SH-SY5Y (cell line): ENCODE measurements around the gene CSF3.

Source experiments
- GATA2 ChIP-seq: IDR thresholded peaks from 2 replicates; pipeline ENCODE4 v1.6.1; 2011; ENCODE audit warnings: mild to moderate bottlenecking, low read depth, low read length
- GATA3 ChIP-seq: IDR thresholded peaks from 2 replicates; pipeline ENCODE4 v1.6.1; 2011; ENCODE audit warnings: low read depth, mild to moderate bottlenecking, low read length, moderate library complexity

The CSF3 gene

DNA sequence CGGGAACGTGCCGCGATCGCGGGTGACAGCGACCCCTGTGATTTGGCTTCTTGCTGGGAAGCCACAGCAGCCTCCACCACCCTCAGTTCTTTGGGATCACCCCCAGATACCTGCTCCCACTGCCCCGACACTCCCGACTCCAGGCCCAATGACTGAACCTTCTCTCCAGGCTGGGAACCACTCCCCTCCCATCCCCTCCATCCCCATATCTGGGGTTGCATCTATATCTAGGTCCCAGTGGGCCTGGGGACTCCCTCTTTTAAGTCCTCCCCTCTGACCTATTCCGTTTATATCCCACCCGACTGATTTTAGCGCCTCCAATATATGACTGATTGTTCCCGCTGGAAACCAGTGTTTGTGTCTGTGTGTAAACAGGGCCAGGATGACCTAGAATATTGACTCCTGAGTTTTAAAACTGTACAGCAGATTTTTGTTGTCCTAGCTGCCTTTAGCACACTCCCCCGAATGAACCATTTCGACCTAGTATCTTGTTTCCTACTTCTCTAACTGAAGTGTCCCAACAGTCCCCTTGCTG, 34.0 kb upstream of the CSF3 start:
- TF ChIP-seq GATA3 (no peak), GATA2 (no peak)

DNA sequence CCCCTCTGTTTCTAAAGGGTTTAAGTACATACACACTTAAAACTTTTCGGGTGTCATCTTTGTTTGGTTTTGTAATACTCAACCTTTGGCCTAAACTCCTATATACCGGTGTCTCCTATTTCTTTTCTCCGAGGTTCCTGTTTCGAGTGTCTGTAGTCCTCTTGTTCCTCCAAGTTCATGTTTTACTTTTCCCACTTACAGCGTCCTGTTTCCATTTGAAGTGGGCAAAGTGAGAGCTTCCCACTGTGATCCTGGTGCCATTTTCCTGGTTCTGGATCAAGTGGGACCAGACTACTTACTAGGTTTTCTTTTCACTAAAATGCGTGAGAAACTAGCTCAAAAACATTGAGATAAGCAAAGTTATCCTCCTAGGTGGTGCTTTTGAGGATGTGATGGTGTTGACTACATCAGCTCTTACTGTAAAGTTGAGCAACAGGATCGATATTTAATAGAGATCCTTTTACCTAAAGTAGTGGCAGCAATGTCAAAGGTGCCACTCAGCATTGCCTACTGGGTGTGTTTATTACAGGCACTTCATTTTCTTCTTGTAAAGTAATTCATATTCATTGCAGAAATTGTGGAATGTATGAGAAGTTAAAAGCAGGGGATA, 33.4 kb upstream of the CSF3 start:
- TF ChIP-seq GATA2 (no peak), GATA3 (no peak)

DNA sequence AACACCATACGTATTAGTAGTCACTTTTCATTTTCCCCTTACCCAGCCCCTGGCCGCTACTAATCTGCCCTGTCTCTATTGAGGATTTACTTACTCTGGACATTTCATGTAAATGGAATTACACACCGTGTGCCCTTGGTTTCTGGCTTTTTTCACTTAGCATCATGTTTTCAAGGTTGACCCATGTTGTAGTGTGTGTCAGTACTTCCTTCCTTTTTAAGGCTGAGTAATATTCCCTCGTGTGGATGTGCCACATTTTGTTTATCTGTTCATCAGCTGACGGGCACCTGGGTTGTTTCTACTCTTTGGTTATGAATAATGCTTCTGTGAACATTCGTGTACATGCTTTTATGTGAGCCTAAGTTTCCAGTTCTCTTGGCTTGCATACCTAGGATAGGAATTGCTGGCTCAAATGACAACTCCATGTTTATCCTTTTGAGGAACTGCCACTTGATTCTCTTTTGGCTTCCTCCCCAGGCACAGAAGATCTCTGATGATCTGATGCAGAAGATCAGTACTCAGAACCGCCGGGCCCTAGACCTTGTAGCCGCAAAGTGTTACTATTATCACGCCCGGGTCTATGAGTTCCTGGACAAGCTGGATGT, 26.9 kb upstream of the CSF3 start:
- TF ChIP-seq GATA2 (no peak), GATA3 (no peak)

DNA sequence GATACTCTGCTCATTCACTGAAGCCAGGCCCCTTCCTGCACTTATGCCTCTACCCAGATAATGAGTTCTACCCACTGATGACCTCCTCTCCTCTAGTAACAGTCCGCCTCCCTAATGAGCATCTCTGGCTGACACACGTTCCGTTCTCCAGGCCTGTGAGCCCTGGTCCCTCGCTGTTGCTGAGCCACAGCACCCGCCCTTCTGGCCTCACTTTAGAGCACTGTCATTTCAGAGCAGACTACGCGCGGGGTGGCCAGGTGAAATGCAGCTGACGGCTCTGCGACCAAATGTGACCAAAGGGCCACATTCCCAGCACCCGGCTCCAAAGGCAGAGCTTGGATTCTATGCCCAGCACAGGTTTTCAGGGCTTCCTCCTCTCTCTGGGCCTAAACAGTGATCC, 20.8 kb upstream of the CSF3 start:
- TF ChIP-seq GATA2 (no peak), GATA3 (no peak)

DNA sequence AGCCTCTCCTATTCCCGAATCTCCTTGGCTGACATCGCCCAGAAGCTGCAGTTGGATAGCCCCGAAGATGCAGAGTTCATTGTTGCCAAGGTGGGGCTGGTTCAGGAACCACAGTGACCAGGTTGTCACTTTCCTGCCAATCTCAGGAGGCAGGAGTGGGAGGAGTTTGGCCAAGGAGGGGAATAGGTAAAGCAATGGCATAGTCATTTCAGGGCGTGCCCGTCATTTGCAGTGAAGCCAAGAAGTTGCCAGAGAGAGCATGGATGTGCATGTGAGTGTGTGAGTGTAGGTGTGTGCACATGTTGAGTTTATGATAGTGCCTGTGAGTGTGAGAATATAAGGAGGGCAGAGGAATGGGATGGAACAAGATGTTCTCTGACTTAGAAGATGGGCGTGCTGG, 19.8 kb upstream of the CSF3 start:
- no peak for TF ChIP-seq GATA3
- TF ChIP-seq GATA2, result no peak

DNA sequence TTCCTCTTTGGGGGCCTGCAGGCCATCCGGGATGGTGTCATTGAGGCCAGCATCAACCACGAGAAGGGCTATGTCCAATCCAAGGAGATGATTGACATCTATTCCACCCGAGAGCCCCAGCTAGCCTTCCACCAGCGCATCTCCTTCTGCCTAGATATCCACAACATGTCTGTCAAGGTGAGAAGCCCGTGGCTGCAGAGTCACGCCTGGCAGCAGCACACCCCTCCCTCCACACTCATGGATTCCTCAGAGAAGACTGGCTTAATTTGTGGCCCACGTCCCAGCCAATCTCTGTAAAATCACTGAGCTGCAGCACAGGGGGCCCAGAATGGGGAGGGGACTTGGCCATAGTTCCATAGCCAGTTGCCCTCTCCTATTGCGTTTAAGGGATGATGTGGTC, 19.1 kb upstream of the CSF3 start:
- no peak for TF ChIP-seq GATA3

DNA sequence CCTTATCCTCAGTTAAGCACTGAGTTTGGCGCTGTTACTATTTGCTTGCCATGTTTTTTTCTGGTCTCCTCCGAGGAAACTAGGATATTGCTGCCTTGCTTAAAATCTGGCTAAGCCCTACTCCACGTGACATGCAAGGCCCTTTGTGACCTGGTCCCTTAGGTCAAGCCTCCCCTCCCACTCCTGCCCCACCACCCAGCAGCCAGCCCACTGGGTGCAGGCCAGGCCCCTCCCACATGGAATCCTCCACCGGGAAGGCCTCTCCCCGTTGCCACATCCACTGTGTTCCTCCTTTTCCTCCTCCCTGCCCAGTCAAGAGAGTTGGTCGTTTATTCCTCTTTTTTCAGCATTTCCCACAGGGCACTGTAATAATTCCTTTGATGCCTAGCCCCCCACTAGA, 18.4 kb upstream of the CSF3 start:
- TF ChIP-seq GATA3 (no peak), GATA2 (no peak)

DNA sequence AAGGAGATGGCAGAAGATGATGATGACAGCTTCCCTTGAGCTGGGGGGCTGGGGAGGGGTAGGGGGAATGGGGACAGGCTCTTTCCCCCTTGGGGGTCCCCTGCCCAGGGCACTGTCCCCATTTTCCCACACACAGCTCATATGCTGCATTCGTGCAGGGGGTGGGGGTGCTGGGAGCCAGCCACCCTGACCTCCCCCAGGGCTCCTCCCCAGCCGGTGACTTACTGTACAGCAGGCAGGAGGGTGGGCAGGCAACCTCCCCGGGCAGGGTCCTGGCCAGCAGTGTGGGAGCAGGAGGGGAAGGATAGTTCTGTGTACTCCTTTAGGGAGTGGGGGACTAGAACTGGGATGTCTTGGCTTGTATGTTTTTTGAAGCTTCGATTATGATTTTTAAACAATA, 17.7 kb upstream of the CSF3 start:
- no peak for TF ChIP-seq GATA3
- TF ChIP-seq GATA2, result no peak

DNA sequence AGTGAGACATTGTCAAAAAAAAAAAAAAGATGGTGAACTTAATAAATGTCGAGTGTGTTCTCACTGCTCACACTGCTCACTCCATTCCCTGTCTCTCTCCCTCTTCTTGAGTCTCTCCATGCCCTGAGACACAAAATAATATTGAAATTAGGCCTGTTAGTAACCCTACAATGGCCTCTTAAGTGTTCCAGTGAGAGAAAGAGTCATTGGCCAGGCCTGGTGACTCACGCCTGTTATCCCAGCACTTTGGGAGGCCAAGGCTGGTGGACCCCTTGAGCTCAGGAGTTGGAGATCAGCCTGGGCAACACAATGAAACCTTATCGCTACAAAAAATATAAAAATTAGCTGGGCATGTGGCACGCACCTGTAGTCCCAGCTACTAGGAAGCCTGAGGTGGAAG, 16.2 kb upstream of the CSF3 start:
- TF ChIP-seq GATA3, result no peak
- TF ChIP-seq GATA2, result no peak

DNA sequence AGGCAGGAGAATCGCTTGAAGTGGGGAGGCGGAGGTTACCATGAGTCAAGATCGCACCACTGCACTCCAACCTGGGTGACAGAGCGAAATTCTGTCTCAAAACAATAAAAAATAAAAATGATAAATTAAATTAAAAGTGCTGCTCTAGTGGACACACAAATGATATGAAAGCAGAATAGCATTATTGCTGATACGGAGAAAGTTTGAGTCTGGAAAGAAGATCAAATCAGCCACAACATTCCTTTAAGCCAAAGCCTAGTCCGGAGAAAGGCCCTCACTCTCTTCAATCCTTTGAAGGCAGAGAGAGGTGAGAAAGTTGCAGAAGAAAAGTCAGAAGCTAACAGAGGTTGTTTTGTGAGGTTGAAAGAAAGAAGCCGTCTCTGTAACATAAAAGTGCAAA, 15.1 kb upstream of the CSF3 start:
- TF ChIP-seq GATA3 (no peak), GATA2 (no peak)

DNA sequence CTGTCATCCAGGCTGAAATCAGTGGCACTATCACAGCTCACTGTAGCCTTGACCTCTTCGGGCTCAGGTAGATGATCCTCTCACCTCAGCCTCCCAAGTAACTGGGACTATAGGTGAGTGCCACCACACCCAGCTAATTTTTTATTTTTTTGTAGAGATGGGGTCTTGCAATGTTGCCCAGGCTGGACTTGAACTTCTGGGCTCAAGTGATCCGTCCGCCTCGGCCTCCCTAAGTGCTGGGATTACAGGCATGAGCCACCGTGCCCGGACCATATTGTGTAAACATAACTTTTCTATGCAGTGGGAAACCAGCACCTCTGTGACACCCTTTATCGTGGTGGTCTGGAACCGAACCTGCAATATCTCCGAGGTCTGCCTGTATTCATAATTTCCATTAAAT, 11.2 kb upstream of the CSF3 start:
- TF ChIP-seq GATA2 (no peak), GATA3 (no peak)

DNA sequence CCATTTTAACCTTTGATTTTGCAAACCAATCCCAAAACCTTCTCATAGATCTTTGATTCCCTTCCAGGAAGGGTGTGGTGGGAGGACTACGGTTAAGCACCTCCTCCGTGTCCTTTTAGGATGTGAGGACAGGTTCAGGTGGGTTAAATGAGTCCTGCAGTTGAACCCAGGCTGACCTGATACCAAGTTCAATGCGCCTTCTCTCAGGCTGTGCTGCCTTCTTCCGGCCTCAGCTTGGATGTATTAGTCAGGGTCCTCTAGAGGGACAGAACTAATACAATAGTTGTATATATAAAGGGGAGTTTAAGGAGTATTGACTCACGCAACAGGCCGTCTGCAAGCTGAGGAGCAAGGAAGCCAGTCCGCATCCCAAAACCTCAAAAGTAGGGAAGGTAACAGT, 10.5 kb upstream of the CSF3 start:
- no peak for TF ChIP-seq GATA3

DNA sequence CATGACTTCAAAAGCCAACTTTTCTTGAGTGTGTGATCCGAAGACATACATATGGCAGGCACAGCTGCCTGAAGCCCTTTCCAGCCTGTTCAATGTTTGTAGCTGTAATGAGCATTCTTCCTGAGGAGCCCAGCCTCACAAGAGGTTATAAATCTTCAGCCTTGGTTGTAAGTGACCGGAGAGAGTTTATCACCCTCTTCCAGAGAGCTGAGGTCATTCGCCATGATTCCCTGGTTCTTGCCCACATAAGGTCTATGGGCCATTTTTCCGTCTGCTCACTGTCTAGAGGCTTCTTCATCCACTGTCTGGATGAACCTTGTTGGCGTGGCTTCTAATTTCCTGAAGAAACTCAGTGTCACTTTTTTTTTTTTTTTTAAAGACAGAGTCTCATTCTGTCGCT, 9.7 kb upstream of the CSF3 start:
- TF ChIP-seq GATA2 (no peak), GATA3 (no peak)

DNA sequence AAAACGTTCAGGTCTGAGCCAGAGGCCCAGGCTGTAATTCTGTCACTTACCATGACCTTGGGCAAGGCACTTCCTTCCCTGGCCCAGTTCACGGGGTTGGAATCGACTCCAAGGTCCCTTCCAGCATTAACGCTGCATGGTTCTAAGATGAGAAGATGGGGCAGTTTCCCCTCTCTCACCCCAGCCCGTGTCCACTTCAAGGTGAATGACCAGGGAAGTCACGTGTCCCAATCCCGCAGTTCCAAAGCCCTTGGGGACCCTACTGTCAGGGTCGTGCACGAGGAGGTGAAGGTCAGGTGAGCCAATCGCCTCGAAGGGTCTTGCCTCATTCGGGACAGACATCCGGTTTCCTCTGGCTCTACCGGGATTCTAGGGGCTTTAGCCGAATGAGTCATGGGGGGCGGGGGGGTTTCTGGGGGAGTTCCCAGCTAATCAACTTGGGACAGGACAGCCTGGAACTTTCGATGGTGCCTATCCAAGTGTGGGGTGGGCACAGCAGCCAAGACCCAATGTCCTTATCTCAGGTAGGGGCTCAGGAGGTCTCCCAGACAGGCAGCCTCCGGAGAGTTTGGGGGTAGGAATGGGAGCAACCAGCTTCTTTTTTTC, 762 bp upstream of the CSF3 start:
- TF ChIP-seq GATA2, result no peak
- TF ChIP-seq GATA3, result no peak

DNA sequence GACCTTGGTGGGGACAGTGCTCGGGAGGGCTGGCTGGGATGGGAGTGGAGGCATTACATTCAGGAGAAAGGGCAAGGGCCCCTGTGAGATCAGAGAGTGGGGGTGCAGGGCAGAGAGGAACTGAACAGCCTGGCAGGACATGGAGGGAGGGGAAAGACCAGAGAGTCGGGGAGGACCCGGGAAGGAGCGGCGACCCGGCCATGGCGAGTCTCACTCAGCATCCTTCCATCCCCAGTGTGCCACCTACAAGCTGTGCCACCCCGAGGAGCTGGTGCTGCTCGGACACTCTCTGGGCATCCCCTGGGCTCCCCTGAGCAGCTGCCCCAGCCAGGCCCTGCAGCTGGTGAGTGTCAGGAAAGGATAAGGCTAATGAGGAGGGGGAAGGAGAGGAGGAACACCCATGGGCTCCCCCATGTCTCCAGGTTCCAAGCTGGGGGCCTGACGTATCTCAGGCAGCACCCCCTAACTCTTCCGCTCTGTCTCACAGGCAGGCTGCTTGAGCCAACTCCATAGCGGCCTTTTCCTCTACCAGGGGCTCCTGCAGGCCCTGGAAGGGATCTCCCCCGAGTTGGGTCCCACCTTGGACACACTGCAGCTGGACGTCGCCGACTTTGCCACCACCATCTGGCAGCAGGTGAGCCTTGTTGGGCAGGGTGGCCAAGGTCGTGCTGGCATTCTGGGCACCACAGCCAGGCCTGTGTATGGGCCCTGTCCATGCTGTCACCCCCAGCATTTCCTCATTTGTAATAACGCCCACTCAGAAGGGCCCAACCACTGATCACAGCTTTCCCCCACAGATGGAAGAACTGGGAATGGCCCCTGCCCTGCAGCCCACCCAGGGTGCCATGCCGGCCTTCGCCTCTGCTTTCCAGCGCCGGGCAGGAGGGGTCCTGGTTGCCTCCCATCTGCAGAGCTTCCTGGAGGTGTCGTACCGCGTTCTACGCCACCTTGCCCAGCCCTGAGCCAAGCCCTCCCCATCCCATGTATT, 1.1 kb downstream of the CSF3 start:
- TF ChIP-seq GATA3 (no peak), GATA2 (no peak)
